ENCODE measurements around the gene JAG1. TPM values are rescaled to one million over a fixed set of nuclear protein-coding genes. Genes with fewer than 3 reads are reported as not detected.
"Not testable (repeated sequence)": the region's sequence is repeated elsewhere in the genome, so short reads cannot be mapped to it uniquely, and the experiment has no call there.

JAG1 gene
- total RNA-seq, 1 donor from 2014 or later: 70.3 TPM

GRCh38 chr20:10590950-10591671, 82.7 kb downstream of the JAG1 start:
- no peaks in the 10 kb centered on the region for H3K27me3 Mint-ChIP-seq (ENCODE audit: low read depth)
- no peaks in the 10 kb centered on the region for H3K9me3 Mint-ChIP-seq
- H3K4me3 Mint-ChIP-seq: no peak overlapping the region
- H3K4me1 Mint-ChIP-seq: peaks cover 11% of the 10 kb centered on the region
- no peak for TF ChIP-seq CTCF (conservative IDR thresholded peaks at IDR 0.05)
- no peak overlapping the region for H3K27ac Mint-ChIP-seq (ENCODE audit: unreplicated experiment)
- H3K36me3 Mint-ChIP-seq (ENCODE audit: low read depth): no peaks in the 10 kb centered on the region
- DNase-seq (ENCODE audit: low read depth, low spot score): no peak

GRCh38 chr20:10590446-10590845, 83.4 kb downstream of the JAG1 start:
- not testable (repeated sequence) for H3K36me3 Mint-ChIP-seq (ENCODE audit: low read depth); H3K27ac Mint-ChIP-seq (ENCODE audit: unreplicated experiment); DNase-seq (ENCODE audit: low read depth, low spot score); H3K9me3 Mint-ChIP-seq; H3K27me3 Mint-ChIP-seq (ENCODE audit: low read depth); H3K4me3 Mint-ChIP-seq
- peaks cover 15% of the 10 kb centered on the region for H3K4me1 Mint-ChIP-seq

Small RNAs within 50 kb of the gene (microRNA-seq; reads per million reads assigned to microRNA genes)
- gene MIR6870: 2.4 reads per million

Other genes with a start within 250 kb of the JAG1 start
- gene MKKS, start 239.8 kb downstream of the JAG1 start, total RNA-seq: 21.1 and 22.3 TPM in 2 replicates
- gene SLX4IP, start 238.7 kb downstream of the JAG1 start, total RNA-seq: 8.5 and 8.8 TPM in 2 replicates

Measured in neural crest cell (in vitro differentiated cells).